Heart left ventricle (tissue), 13 donors: ENCODE results near the gene PHKA2.

Experiments used
- POLR2A ChIP-seq, 2 donors: fragments of 450-650 bp; IDR thresholded peaks; one replicate each; pipeline ENCODE4 v1.6.1; 2017; ENCODE audit warnings: antibody characterized with exemption in 2 of 2, mild to moderate bottlenecking in 2 of 2, moderate library complexity in 2 of 2
- TF ChIP-seq, protein P1 (sequence below), 12 donors: fragments of 200-600 bp; sonication (generic) in 4 of 12; IDR thresholded peaks; one replicate each; pipeline versions ENCODE4 v1.5.0 to v1.8.0; 2018 to 2022; ENCODE audit warnings: antibody characterized with exemption in 12 of 12, mild to moderate bottlenecking in 5 of 12
- donor health status: ischemic (EF 13 %, LVEDD 7.1; RV severe dilation, severe dysfunction).
- donor health status: DM: no; HTN: yes; CAD: no.
- donor health status: DM: no; HTN: no; CAD: no.
- donor health status: ischemic (EF 25% LVEDD 6.9; RV normal size, moderate dysfunction).
- donor health status: ischemic (EF 25% LVEDD 5.7; RV mildly dilated, moderate dysfunction).
- donor health status: ischemic (EF 35%, LVEDD 5.7; RV mildly dilated, moderate dysfunction).
- donor health status: nonischemic (EF 11% LVEDD 7.7; RV severe dilation, severe dysfunction).
- donor health status: DM: yes; HTN: yes; CAD: no.
- donor health status: PGD.
- donor health status: ischemic (EF 29% LVEDD 5.4; RV normal size, mild dysfunction).
- donor health status: nonischemic (EF 23%, LVEDD 6.1; RV moderate dilation, normal function).

DNA sequence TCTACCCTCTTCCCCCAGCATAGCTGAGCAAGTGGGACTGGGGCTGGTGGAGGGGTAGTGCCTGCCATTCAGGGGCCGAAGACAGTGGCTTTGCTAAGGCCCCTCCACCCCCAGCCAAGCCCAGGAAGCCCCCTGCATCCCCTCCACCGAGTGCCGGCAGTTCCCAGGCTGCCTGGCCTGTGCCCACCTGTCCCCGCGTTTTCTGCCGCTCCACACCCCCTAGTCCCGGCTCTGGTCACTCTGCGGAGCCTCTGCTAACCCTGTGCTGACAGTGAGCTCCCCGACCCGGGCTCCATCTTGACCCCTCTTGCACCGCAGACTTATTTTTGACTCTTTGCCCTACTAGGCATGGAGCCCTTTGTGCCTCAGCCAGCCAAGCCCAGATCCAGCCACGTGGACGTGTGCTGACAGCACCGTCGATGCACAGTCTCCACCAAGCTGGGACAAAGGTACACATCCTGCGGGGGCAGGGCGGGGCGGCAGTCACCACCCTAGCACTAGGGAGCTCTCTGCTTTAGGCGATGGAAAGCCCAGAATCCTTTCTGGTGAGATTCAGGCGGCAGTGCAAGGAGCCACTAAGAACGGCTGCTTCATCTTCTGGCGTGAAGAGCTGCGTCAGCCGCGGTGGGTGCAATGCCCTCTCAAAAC is 96.6 kb downstream of the PHKA2 start:
- TF ChIP-seq, protein P1, sequence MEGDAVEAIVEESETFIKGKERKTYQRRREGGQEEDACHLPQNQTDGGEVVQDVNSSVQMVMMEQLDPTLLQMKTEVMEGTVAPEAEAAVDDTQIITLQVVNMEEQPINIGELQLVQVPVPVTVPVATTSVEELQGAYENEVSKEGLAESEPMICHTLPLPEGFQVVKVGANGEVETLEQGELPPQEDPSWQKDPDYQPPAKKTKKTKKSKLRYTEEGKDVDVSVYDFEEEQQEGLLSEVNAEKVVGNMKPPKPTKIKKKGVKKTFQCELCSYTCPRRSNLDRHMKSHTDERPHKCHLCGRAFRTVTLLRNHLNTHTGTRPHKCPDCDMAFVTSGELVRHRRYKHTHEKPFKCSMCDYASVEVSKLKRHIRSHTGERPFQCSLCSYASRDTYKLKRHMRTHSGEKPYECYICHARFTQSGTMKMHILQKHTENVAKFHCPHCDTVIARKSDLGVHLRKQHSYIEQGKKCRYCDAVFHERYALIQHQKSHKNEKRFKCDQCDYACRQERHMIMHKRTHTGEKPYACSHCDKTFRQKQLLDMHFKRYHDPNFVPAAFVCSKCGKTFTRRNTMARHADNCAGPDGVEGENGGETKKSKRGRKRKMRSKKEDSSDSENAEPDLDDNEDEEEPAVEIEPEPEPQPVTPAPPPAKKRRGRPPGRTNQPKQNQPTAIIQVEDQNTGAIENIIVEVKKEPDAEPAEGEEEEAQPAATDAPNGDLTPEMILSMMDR (IDR thresholded peaks at IDR 0.05) = no peak
- no peak for TF ChIP-seq POLR2A (IDR thresholded peaks at IDR 0.05)
